CMK (cell line): ENCODE results near the gene CDH4.

ENCODE experiments used
- DNase-seq: peaks from one replicate; pipeline ENCODE4 v3.0.0-alpha.2; 2010; ENCODE audit warnings: low read depth

CDH4 gene

DNA sequence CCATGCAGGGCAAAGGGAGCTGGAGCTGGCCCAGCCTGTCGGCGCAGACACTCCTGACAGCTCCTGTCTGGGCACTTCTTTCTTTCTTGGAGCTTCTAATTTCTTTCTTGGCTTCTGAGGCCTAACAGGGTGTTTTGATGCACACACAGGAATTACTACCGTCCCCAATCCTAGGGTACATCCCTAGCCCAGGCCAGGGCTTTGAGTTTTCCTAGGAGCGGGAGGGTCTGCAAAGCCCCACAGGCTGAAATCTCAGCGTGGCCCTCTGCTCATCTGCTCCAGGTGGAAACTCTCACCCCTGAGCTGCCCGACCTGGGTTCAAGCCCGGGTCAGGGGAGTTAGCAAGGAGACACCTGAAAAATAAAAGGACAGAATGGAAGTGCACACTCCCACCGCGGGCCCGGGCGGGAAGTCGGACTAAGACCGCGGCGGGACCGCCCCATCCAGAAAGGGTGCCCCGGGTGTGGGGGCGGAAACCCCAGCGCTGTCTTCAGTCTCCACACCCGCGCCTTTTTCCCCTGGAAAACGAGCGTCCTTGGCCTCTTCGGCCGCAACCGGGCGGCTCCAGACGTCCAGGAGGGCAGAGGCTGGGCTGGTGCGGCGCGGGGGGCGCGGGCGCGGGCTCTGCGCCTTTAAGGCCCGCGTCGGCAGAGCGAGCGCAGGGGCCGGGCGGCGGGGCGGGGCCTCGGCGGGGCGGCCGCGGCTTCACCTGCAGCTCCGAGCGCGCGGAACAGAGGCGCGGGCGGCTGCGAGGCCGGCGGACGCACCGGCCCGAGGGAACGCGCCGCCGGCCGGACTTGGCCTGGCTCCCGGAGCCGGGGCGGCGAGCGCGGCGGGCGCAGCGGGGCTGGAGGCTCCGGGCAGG is at the start of gene CDH4:
CDH4 (plus strand) TSS at position 733 of the 865 bp plus-strand sequence.
- no peak for DNase-seq

DNA sequence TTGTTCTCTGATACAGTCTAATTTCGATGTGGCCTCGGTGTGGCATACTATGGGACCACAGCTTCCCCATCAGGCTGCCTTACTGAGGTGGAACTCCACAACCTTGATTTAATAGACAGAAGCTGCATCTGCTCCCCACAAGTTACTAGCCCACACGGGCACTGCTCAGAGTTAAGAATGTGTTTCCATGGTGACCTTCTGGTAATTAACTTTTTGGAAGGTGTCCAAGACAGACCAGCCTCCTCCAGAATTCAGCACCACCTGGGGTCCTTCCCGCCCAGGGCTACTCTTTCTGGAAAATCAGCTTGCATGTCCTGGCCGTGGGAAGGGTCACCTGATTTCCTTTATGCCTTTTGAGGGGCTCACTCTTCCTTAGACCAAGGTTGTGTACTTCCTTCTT is 48.7 kb upstream of the CDH4 start:
- DNase-seq, result no peak

DNA sequence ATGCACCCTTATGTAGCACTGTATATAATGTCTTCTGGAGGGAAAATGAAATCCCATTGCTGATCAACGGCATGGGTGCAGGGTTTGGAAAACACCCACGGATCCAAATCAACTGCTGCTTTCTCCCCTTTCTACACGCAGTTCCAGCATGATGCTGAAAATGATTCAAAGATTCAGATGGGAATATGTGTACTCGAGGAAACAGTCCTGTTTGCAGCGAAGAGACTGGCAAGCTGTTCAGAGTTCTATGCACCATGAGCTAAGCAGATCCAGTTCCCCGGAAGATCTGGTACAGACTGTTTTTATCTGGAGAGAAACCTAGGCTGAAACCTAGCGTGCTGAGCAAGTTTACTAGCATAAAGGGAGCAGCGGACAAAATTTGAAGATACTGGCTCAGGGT is 47.9 kb upstream of the CDH4 start:
- no peak for DNase-seq

DNA sequence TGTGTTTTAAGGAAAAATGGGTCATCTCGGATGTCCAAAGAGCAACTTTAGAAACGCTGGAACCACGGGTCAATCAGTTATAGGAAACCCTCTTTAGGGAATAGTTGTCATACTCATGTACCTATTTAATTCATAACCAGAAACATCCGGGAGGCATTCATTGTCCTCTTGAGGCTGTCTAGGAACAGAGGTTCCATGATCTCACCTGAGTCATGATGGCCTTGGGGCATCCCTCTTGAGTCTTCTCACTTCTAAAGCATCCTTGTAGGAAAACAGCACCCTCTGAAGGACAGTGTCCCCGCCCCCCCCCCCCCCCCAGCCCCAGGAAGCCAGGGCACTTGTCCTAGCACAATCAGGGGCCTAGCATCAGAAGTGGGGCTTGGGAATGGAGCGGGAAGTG is 46.3 kb upstream of the CDH4 start:
- DNase-seq, result no peak

DNA sequence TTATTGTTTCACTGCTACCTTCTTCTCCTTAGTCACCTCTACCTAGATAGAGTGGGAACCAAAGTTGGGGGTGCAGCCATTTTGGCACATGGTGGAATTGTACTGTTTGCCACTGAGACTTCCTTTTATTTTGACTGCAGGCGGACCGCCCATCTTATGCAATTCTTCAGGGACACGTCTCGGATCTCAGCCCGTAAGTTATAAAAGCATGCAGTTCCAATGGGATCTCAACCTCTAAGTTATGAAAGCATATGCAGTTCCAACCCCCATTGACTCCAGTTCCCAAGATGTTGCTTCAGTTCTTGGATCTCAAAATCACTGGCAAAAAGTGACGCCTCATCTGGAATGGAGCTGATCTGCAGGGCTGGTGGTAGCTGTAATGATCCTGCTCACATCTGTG is 41.2 kb upstream of the CDH4 start:
- DNase-seq, result no peak

DNA sequence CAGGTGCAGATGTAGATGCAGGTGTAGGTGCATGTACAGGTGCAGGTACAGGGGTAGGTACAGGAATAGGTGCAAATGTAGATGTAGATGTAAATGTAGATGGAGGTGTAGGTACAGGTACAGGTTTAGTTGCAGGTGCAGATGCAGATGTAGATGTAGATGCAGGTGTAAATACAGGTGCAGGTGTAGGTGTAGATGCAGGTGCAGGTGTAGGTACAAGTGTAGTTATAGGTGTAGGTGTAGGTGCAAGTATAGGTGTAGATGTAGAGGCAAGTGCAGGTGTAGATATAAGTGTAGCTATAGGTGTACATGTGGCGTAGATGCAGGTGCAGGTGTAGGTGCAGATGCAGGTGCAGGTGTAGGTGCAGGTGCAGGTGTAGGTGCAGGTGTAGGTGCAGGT is 34.2 kb upstream of the CDH4 start:
- no peak for DNase-seq

DNA sequence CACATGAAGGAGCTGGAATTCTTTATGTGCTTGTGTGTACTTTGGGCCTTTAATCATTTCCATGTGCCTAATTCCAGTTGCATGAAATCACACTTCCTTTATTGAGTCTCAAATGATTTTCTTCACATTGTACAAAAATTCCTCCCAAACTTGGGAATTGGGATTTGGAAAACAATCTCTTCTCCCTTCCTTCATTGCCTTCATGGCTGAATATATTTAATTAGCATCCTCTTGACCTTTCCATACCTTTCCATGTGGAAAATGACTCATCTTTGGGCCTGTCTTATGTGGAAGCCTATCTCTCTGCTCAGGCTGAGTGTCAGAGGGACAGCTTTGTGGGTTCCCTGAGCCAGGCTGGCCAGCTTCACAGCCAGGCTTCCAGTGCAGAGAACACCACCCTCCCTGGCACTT is 33.0 kb upstream of the CDH4 start:
- DNase-seq, result no peak

DNA sequence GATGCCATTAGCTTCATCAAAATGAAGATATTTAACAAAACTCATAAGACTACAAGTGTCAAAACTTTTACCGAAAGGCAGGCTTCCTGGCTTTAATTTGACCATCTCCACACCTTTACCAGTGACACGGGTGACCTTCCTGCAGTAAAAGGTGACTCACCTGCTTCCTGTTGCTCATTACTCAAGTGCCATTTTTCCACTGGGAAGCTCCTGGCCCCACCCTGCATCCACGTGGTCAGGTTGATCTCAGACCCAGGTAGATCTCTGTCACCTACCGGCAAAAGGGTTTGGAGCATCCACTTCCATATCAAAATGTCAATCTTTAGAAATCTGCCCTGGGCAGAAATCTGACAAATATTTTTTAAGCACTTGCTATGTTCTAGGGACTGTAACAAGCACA is 31.9 kb upstream of the CDH4 start:
- DNase-seq, result no peak

DNA sequence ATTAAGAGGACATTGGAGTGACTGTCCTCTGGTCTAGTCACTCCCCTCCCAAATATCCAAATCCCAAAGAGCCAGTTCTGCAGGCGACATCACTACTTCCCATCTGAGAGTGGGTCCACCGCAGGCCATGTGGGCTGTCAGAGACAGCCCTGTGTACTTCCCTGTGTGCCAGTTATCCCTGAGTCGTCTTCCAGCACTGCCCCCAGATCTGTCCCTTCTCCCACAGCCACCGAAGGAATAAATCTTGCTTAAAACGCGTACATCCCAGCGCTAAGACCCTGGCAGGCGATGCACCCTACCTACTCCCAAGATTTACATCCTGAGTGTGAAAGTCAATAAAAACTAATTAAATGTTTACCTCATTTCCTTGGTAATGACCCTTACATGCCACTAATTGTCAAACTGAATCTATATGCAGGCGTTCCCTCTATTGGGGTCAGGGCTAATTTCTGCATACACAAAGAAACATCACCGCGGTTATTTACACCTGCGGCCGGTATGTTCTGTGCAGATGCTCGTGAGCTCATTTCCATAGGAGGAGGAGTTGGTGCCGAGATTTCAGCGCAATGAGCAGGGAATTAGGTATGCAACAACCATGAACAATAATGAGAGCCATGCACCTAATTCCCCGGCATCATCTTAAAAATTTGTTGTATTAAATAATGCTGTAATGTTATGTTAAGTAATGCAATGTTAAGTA is 31.3 kb upstream of the CDH4 start:
- no peak for DNase-seq

DNA sequence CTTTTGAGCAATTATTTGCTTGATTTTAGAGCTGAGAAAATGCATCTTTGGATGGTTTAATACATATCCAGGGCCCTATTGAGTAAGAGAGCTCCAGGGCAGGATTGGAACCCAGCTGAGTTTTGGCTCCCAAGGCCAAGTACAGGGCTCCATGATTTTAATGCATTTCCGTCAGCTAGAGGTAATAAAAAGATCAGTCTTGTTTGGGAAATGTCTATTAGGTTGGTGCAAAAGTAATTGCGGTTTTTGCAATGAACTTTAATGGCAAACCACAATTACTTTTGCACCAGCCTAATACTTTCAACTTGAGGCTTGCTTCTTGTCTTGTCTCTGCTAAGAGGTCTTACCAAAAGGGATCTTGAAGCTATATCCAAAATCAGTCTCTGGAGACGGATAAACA is 29.4 kb upstream of the CDH4 start:
- DNase-seq, result no peak

DNA sequence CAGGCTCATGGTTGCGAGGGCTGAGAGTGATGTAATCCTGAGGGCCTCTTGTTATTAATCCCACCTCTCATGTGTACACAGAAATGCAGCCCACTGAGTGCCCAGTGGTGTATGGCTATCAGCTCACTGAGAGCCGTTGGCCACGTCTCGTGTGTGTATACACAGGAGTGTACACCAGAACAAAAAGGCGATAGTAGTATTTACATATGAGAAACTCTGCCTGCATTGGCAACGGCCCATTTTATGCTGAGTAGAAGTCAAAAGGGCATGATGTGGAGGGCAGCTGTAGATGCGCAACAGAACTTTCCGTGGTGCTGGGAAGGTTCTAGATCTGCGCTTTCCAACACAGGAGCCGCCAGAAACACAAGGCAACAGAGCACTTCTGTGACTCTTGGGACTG is 28.9 kb upstream of the CDH4 start:
- no peak for DNase-seq

DNA sequence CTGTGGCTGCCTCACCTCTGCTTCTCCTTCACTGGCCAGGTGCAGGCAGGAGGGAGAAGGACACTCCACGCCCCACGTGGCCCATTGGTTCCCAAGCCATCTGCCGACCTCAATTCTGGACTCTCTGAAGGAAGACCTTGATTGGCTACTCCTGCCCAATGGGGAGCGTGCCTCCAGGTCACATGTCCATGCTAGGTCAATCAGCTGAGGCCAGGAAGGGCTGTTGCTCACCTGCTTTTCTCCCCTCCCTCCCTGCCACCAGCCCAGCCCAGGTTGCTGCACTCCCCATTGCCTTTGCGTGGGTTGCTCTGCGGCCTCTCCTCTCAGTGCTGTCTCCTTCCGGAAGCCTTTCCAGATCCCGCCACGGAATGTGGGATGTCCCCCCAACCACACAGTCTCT is 21.9 kb upstream of the CDH4 start:
- DNase-seq, result no peak

DNA sequence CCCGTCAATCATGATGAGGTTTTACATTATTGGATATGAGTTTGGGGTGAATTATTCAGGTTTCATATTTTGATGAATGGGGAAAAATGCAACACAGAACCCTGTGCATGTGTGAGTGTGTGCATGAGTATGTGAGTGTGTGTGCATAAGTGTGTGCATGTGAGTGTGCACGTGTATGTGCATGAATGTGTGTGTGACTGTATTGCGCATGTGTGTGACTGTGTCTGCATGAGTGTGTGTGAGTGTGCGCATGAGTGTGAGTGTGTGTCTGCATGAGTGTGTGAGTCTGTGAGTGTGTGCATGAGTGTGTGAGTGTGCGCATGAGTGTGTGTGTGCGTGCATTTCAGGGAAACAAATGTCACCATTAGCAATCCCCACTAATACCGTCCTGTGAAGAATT is 18.5 kb upstream of the CDH4 start:
- no peak for DNase-seq

DNA sequence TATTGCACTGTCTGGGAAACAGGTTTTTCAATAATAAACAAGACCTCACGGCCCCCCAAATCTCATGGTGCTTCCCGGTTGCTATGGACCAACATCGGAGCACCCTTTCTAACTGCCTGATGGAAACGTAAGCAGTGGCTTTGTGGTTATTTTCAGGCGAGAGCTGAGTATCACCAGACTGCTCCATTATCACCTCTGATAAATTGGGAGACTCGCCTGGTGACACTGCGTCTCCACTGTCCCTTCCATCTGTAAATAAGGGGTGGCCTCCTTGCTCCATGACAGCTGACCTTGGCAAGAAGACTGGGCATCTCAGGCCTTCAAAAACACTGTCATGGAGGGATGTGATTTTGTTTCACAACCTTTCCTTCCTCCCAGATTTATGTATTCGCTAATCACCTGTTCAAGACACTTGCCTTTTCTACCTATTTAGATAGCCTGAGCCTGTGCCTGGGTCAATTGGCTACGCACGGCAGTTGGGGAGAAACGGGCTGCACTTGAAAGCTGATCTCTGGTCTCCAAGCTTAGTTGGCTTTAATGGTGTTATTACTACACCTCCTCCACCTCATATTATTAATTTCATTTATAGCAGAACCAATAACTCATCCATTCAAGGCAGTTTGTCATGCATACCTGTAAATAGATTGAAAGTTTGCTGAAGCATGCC is 17.7 kb upstream of the CDH4 start:
- DNase-seq, result no peak

DNA sequence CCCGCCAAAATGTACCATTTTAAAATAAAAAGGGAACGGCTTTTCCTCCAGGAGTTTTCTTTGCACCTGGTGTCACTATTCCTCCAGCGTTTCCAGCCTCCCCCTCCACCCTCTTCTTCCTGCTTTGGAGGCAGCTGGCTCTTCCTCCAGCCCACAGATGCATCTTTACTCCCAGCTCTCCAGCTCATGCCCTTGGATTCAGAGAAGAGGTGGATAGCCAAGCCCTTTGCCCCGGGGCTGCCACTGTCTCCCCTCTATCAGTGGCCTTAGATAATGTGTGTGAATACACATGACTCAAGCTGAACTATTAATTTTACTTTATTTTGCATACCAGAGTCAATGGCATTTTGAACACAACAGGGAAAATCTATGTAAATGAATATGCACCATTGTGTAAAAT is 15.3 kb upstream of the CDH4 start:
- no peak for DNase-seq

DNA sequence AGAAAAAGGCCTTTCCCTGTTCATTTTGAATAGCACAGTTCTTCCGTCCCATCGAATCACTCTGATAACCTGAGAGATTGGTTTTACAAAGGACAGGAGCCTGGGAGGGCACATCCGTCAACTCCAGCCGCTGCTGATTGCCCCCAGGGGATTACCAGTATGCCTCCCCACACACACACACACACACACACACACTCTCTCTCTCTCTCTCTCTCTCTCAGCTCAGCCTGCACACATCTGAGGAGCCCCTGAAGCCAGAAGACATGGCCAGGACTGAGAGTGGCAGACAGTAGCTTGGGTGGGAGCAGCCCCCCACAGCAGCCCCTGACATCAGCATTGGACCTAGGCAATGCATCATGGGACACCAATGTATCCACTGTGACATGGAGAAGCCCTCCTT is 13.2 kb upstream of the CDH4 start:
- DNase-seq, result no peak

DNA sequence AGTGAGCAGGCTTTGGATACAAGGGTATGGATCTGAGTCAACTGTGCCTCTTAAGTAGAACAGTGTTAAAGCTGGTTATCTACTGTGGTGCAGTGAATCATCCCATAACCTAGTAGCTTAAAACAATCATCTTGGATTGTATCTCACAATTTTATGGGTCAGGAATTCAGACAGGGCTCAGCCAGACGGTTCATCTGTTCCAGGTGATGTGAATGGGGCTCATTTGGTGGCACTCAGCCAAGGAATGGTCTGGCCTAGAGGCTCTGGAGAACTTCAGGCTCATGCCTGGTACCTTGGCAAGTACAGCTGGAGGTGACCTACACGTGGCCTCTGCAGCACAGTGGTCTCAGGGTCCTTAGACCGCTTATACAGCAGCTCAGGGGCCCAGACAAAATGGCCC is 11.2 kb upstream of the CDH4 start:
- DNase-seq, result no peak

DNA sequence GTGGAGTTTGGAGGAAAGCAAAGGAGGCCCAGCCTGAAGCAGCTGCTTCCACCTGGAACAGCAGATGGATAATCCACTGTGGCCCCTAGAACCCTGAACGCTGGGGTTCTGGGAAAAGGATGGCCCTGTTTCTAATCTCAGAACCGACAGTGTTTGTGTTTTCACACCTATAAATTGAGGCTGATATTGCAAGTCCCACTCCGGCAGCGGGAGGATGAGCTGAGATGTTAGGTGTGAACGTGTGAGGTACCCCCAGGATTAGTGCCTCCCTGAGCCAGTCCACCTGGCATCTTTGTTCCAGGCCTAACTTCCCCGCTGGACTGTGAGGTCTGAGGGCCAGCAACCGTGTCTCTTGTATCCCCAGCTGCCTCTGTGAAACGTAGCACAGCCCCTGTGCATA is 7.8 kb upstream of the CDH4 start:
- DNase-seq, result no peak

DNA sequence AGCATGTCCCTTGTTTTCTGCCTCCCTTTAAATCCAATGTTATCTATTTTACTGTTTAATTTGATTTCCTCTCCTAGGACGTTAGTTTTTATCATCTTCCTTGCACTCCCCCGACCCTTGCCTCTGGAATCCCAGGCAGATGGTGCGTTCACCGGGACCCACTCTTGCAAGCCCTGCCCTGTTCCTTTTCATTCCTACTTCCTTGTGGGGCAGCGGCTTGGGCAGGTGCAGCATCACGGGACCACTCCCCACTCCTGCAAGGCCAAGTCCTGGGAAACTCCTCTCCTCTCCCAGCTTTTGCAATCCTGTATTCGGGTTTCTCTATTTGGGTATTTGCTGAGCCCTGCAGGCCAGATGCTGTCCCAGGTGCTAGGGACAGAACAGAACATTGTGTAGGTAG is 5.8 kb upstream of the CDH4 start:
- DNase-seq, result no peak

DNA sequence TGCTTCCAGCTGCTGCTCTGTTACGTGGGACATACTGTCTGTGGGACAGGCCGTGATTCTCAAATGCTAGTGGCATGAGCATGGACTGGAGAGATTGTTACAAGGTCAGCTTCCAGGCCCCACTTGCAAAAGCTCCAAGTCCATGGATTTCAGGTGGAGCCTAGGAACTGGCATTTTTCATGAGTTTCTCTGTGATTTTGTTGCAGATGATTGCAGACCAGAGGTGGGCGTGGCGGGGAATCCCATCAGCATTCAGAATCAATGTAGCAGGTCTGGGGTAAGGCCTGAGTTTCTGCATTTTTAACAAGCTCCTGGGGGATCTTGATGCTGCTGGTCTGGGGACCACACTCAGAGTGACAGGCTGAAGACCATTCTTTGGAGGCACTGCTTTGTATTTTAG is 2.4 kb upstream of the CDH4 start:
- no peak for DNase-seq

DNA sequence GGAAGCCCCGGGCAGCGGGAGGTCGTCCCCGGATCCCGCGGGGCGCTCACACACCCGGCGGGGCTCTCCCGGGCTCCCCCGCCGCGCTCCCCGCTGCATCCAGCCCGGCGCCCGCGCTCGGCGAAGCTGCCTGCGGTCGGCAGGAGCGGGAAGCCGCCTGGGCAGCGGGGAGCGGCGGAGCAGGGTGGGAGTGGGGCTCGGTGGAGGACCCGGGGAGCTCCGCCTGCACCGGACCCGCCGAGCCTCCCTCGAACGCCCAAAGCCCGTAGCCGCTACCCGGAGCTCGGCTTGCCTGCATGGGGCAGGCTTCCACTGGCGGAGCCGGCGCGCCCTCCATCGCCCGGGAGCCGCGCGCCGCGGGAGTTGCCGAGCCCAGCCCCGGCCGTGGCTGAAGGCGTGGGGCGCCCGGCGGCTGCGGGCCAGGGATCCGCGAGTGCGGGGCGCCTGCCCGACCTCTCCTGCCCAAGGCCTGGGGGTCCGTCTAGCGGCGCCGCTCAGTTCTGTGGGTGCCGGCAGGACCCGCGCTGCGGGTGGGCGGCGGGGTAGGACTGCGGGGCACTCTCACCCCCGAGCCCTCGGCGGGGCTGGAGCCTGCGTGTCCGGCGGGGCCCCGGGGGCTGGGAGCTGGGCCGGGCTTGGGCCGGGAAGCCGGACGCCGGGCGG is 671 bp downstream of the CDH4 start:
- no peak for DNase-seq

DNA sequence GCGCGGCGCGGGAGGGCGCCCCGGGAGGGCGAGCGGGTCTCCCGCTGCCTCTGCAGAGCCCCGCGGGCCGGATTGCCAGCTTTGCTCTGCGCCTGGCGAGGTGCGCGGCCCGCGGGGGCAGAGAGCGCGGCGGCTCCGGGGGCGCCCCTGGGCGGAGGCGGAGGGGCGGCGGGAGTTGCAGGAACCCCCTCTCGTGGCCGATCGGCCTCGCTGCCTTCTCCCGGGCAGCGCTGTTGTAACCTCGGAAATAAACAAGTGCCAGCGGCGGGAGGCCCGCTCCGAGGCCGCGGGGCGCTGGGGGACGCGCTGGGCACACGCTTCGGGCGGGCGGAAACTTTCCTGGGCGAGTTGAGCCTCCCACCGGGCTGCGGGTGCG is 1.2 kb downstream of the CDH4 start:
- no peak for DNase-seq
